ENCODE results near the gene FBXO8. TPM values are rescaled to one million over a fixed set of nuclear protein-coding genes. Genes with fewer than 3 reads are reported as not detected.

The FBXO8 gene
- total RNA-seq, 1 experiment from 2014 or later = 8.2 TPM

- H3K27ac ChIP-seq (ENCODE audit: low read length) = no peak overlapping the region
- no peaks in the 10 kb centered on the region for H4K20me1 ChIP-seq (ENCODE audit: low read length)
- H3K9me2 ChIP-seq (replicated peaks; ENCODE audit: low read length) = no peaks in the 10 kb centered on the region
- intact Hi-C loops (cut with micrococcal nuclease) = no loop called here
- POLR2A ChIA-PET (ENCODE audit: unreplicated experiment) = no interaction called here
- H3F3A ChIP-seq (ENCODE audit: low read length, unreplicated experiment) = no peaks in the 10 kb centered on the region
- no peaks in the 10 kb centered on the region for H3K36me3 ChIP-seq (ENCODE audit: low read depth, low read length)
- H3K4me1 ChIP-seq (ENCODE audit: insufficient read depth, low read length) = peaks cover 11% of the 10 kb centered on the region
- no TSS peak for BruUV-seq (replicated peaks)
- no peaks in the 10 kb centered on the region for H3K9me3 ChIP-seq (ENCODE audit: low read length)
- TF ChIP-seq CTCF (conservative IDR thresholded peaks at IDR 0.05; ENCODE audit: low read depth, low read length) (no peak), EZH2 (IDR thresholded peaks at IDR 0.05; ENCODE audit: low read length, unreplicated experiment) (no peak), EZH2phosphoT487 (IDR thresholded peaks at IDR 0.05; ENCODE audit: borderline replicate concordance, low read length) (no peak)
- CTCF ChIA-PET = no interaction called here
- DNase-seq = no peak
- no peak overlapping the region for H3K4me3 ChIP-seq (ENCODE audit: low read length)
- ATAC-seq = no peak
- H3K27me3 ChIP-seq (ENCODE audit: low read length) = no peaks in the 10 kb centered on the region
- no peak overlapping the region for H3K4me2 ChIP-seq (ENCODE audit: low read length)
- no peak overlapping the region for H3K9ac ChIP-seq (ENCODE audit: low read length)
- no peak overlapping the region for H2AFZ ChIP-seq (ENCODE audit: low read length)
- H3K79me2 ChIP-seq (ENCODE audit: low read length) = no peaks in the 10 kb centered on the region
Observed at GRCh38 chr4:174213731-174214100, 69.8 kb downstream of the FBXO8 start.

GRCh38 chr4:174212061-174212460 lies 71.4 kb downstream of the FBXO8 start:
- H3F3A ChIP-seq (ENCODE audit: low read length, unreplicated experiment) = no peaks in the 10 kb centered on the region
- no peaks in the 10 kb centered on the region for H3K79me2 ChIP-seq (ENCODE audit: low read length)
- no TSS peak for BruUV-seq (replicated peaks)
- peaks cover 11% of the 10 kb centered on the region for H3K4me1 ChIP-seq (ENCODE audit: insufficient read depth, low read length)
- no peak overlapping the region for H3K9ac ChIP-seq (ENCODE audit: low read length)
- TF ChIP-seq CTCF (conservative IDR thresholded peaks at IDR 0.05; ENCODE audit: low read depth, low read length) = no peak
- no peak for TF ChIP-seq EZH2 (IDR thresholded peaks at IDR 0.05; ENCODE audit: low read length, unreplicated experiment)
- no peak for TF ChIP-seq EZH2phosphoT487 (IDR thresholded peaks at IDR 0.05; ENCODE audit: borderline replicate concordance, low read length)
- no peaks in the 10 kb centered on the region for H3K36me3 ChIP-seq (ENCODE audit: low read depth, low read length)
- H2AFZ ChIP-seq (ENCODE audit: low read length) = no peak overlapping the region
- no peak for ATAC-seq
- intact Hi-C loops (cut with micrococcal nuclease) = no loop called here
- POLR2A ChIA-PET (ENCODE audit: unreplicated experiment) = no interaction called here
- CTCF ChIA-PET = no interaction called here
- H4K20me1 ChIP-seq (ENCODE audit: low read length) = no peaks in the 10 kb centered on the region
- H3K27ac ChIP-seq (ENCODE audit: low read length) = no peak overlapping the region
- no peaks in the 10 kb centered on the region for H3K9me2 ChIP-seq (replicated peaks; ENCODE audit: low read length)
- no peak for DNase-seq
- no peak overlapping the region for H3K4me2 ChIP-seq (ENCODE audit: low read length)
- no peak overlapping the region for H3K4me3 ChIP-seq (ENCODE audit: low read length)
- no peaks in the 10 kb centered on the region for H3K27me3 ChIP-seq (ENCODE audit: low read length)
- no peaks in the 10 kb centered on the region for H3K9me3 ChIP-seq (ENCODE audit: low read length)

GRCh38 chr4:174211622-174212044 lies 71.8 kb downstream of the FBXO8 start:
- no peaks in the 10 kb centered on the region for H3F3A ChIP-seq (ENCODE audit: low read length, unreplicated experiment)
- no peak overlapping the region for H3K4me3 ChIP-seq (ENCODE audit: low read length)
- ChIA-PET CTCF (no interaction called here), POLR2A (ENCODE audit: unreplicated experiment) (no interaction called here)
- TF ChIP-seq EZH2 (IDR thresholded peaks at IDR 0.05; ENCODE audit: low read length, unreplicated experiment) (no peak), CTCF (conservative IDR thresholded peaks at IDR 0.05; ENCODE audit: low read depth, low read length) (no peak), EZH2phosphoT487 (IDR thresholded peaks at IDR 0.05; ENCODE audit: borderline replicate concordance, low read length) (no peak)
- H3K27ac ChIP-seq (ENCODE audit: low read length) = peak overlapping the region; percentile 65
- H2AFZ ChIP-seq (ENCODE audit: low read length) = peak overlapping the region; percentile 9; the same call in 1 of the 2 replicates
- intact Hi-C loops (cut with micrococcal nuclease) = no loop called here
- no peaks in the 10 kb centered on the region for H3K79me2 ChIP-seq (ENCODE audit: low read length)
- H3K9me3 ChIP-seq (ENCODE audit: low read length) = no peaks in the 10 kb centered on the region
- DNase-seq (no peak), ATAC-seq (no peak)
- no peaks in the 10 kb centered on the region for H3K9me2 ChIP-seq (replicated peaks; ENCODE audit: low read length)
- H4K20me1 ChIP-seq (ENCODE audit: low read length) = no peaks in the 10 kb centered on the region
- H3K27me3 ChIP-seq (ENCODE audit: low read length) = no peaks in the 10 kb centered on the region
- peaks cover 11% of the 10 kb centered on the region for H3K4me1 ChIP-seq (ENCODE audit: insufficient read depth, low read length)
- no peaks in the 10 kb centered on the region for H3K36me3 ChIP-seq (ENCODE audit: low read depth, low read length)
- BruUV-seq (replicated peaks) = no TSS peak
- H3K4me2 ChIP-seq (ENCODE audit: low read length) = peak overlapping the region; percentile 40; the same call in 1 of the 2 replicates
- no peak overlapping the region for H3K9ac ChIP-seq (ENCODE audit: low read length)

All from PC-3 (cell line).